SK-N-MC (cell line): Measurements from ENCODE around the gene GRK3.

Experiments
- DNase-seq: peaks from one replicate; pipeline ENCODE4 v3.0.0-alpha.2; 2011; ENCODE audit warnings: low read depth, low spot score
- H3K27ac ChIP-seq: fragments of 200-600 bp; sonication (generic); 2 replicates; pipeline ENCODE4 v1.5.1; 2016; ENCODE audit warnings: mixed run types
- H3K36me3 ChIP-seq: fragments of 200-600 bp; sonication (generic); 2 replicates; pipeline ENCODE4 v1.6.1; 2017; ENCODE audit warnings: antibody characterized with exemption, low read length, mixed read lengths; ENCODE audit not compliant: insufficient read depth
- H3K4me3 ChIP-seq: fragments of 200-600 bp; sonication (generic); 2 replicates; pipeline ENCODE4 v1.5.1; 2016
- H3K9ac ChIP-seq: fragments of 200-600 bp; sonication (generic); 2 replicates; pipeline ENCODE4 v1.8.0; 2017; ENCODE audit warnings: mixed run types, mixed read lengths; ENCODE audit not compliant: insufficient read length
- H3K9me3 ChIP-seq: fragments of 200-600 bp; sonication (generic); 2 replicates; pipeline ENCODE4 v1.6.1; 2017; ENCODE audit warnings: low read depth, mild to moderate bottlenecking, antibody characterized with exemption, low read length, moderate library complexity, mixed read lengths
- EZH2 ChIP-seq: fragments of 200-600 bp; sonication (generic); IDR thresholded peaks from one replicate; pipeline ENCODE4 v1.6.1; 2017; ENCODE audit warnings: antibody characterized with exemption
- FOXP2 ChIP-seq: optimal IDR thresholded peaks from 2 replicates; pipeline ENCODE3; 2011; ENCODE audit warnings: mild to moderate bottlenecking, moderate library complexity; ENCODE audit not compliant: insufficient read depth; ENCODE audit errors: extremely low read length, control extremely low read depth
- POLR2AphosphoS5 ChIP-seq: IDR thresholded peaks from 2 replicates; pipeline ENCODE4 v1.6.1; 2012; ENCODE audit warnings: mild to moderate bottlenecking, low read depth, low read length, borderline replicate concordance

Gene GRK3

GRCh38 chr22:25636323-25636722, 71.8 kb downstream of the GRK3 start:
- H3K4me3 ChIP-seq, result no peak overlapping the region
- TF ChIP-seq POLR2AphosphoS5, result no peak
- TF ChIP-seq EZH2, result no peak
- TF ChIP-seq FOXP2, result no peak
- H3K9ac ChIP-seq, result no peak overlapping the region
- H3K36me3 ChIP-seq, result no peaks in the 10 kb centered on the region
- H3K27ac ChIP-seq, result no peak overlapping the region
- H3K9me3 ChIP-seq, result no peaks in the 10 kb centered on the region; the same call in 1 of the 2 replicates
- DNase-seq, result no peak

- TF ChIP-seq EZH2 (no peak), POLR2AphosphoS5 (no peak), FOXP2 (no peak)
- Histone ChIP-seq H3K27ac (no peak overlapping the region), H3K4me3 (no peak overlapping the region), H3K9me3 (no peaks in the 10 kb centered on the region; the same call in 1 of the 2 replicates), H3K36me3 (no peaks in the 10 kb centered on the region), H3K9ac (no peak overlapping the region)
- no peak for DNase-seq
These were observed 72.6 kb downstream of the GRK3 start for GRCh38 chr22:25637032-25637431.

GRCh38 chr22:25637672-25638071, 73.2 kb downstream of the GRK3 start:
- H3K4me3 ChIP-seq, result no peak overlapping the region
- TF ChIP-seq FOXP2 (no peak), POLR2AphosphoS5 (no peak), EZH2 (no peak)
- DNase-seq, result no peak
- H3K27ac ChIP-seq, result no peak overlapping the region
- H3K36me3 ChIP-seq, result no peaks in the 10 kb centered on the region
- no peaks in the 10 kb centered on the region; the same call in 1 of the 2 replicates for H3K9me3 ChIP-seq
- no peak overlapping the region for H3K9ac ChIP-seq

DNA sequence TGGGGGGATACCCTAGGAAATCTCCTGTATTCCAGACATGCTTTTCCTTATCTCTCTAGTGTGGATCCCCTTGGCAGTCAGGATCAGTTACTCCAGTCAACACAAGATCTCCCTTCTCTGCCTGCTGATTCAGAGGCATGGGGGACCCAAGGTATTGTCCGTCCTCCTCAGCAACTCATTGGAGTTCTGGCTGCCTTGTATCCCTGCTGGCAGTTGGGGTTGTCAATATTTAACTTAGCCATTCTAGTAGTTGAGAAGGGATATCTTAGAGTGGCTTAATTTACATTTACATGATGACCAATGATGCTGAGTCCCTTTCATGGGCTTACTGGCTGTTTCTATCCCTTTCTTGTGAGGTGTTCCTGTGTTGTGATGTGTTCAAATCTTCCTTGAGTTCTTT, 74.2 kb downstream of the GRK3 start:
- no peaks in the 10 kb centered on the region for H3K36me3 ChIP-seq
- H3K9ac ChIP-seq, result no peak overlapping the region
- no peak overlapping the region for H3K27ac ChIP-seq
- TF ChIP-seq FOXP2, result no peak
- TF ChIP-seq POLR2AphosphoS5, result no peak
- TF ChIP-seq EZH2, result no peak
- DNase-seq, result no peak
- no peaks in the 10 kb centered on the region; the same call in 1 of the 2 replicates for H3K9me3 ChIP-seq
- no peak overlapping the region for H3K4me3 ChIP-seq

DNA sequence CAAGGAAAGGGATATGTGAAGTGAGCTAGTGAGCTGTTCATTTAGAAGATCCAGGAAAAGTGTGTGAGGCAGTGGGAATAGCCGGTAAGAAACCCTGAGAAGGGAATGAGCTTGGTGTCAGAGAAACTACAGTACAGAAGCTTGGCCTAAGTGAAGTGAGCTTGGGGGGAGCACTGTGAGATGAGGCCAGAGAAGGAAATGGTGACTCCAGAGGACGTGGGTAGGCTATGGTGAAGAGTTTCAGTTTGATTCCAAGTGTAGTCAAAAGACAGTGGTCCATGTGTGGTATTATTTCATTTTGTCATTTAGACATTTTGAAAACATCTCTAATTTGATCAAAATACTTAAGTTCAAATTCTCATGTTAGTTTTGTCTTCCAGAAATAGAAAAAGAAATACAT, 77.2 kb downstream of the GRK3 start:
- no peak for DNase-seq
- H3K36me3 ChIP-seq, result no peaks in the 10 kb centered on the region
- no peak overlapping the region for H3K27ac ChIP-seq
- TF ChIP-seq FOXP2 (no peak), EZH2 (no peak), POLR2AphosphoS5 (no peak)
- no peak overlapping the region for H3K9ac ChIP-seq
- no peaks in the 10 kb centered on the region; the same call in 1 of the 2 replicates for H3K9me3 ChIP-seq
- no peak overlapping the region for H3K4me3 ChIP-seq

DNA sequence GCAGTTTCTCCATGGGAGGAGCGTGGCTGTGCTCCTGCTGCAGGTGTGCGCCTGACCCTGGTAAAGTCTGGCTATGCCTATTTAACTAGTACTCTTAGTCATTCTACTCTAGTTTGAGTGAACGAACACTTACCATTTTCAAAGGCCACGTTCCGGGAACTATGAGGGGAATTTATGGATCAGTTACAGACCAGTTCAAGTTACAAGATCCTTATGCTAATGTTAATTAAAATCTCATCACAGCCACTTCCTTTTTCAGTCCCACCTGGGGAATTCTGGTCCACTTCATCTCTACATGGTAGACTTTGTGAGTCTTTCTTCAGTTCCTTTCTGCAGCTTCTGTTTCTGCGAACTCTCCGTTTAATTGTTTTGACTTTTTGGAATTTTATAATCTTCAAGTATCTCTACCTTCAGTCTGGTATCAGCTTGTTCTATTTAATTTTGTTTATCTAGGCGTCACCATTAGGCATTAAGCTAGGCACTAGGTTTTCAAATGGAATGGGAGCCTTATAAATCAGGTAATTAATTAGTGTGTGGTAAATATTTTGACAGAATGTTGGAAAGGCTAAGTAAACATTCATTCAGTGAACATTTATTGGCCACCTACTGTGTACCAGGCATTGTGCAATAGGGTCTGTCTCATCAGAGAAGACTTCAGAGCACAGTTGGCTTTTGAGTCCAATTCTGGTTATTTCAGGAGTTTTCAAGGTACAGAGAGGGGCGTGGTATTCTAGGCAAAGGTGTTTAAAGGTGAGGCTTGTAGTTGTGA, 78.9 kb downstream of the GRK3 start:
- Histone ChIP-seq H3K9ac (no peak overlapping the region), H3K4me3 (no peak overlapping the region), H3K36me3 (no peaks in the 10 kb centered on the region), H3K27ac (no peak overlapping the region), H3K9me3 (no peaks in the 10 kb centered on the region; the same call in 1 of the 2 replicates)
- TF ChIP-seq FOXP2, result no peak
- TF ChIP-seq EZH2, result no peak
- no peak for TF ChIP-seq POLR2AphosphoS5
- no peak for DNase-seq

- TF ChIP-seq FOXP2 (no peak), EZH2 (no peak), POLR2AphosphoS5 (no peak)
- no peaks in the 10 kb centered on the region; the same call in 1 of the 2 replicates for H3K9me3 ChIP-seq
- no peak overlapping the region for H3K9ac ChIP-seq
- H3K36me3 ChIP-seq, result no peaks in the 10 kb centered on the region
- no peak overlapping the region for H3K4me3 ChIP-seq
- no peak overlapping the region for H3K27ac ChIP-seq
- DNase-seq, result no peak
These were observed 79.6 kb downstream of the GRK3 start for GRCh38 chr22:25644122-25644521.

GRCh38 chr22:25645266-25645665, 80.8 kb downstream of the GRK3 start:
- DNase-seq, result no peak
- Histone ChIP-seq H3K4me3 (no peak overlapping the region), H3K27ac (no peak overlapping the region), H3K36me3 (no peaks in the 10 kb centered on the region), H3K9ac (no peak overlapping the region), H3K9me3 (no peaks in the 10 kb centered on the region)
- TF ChIP-seq FOXP2, result no peak
- TF ChIP-seq EZH2, result no peak
- no peak for TF ChIP-seq POLR2AphosphoS5

DNA sequence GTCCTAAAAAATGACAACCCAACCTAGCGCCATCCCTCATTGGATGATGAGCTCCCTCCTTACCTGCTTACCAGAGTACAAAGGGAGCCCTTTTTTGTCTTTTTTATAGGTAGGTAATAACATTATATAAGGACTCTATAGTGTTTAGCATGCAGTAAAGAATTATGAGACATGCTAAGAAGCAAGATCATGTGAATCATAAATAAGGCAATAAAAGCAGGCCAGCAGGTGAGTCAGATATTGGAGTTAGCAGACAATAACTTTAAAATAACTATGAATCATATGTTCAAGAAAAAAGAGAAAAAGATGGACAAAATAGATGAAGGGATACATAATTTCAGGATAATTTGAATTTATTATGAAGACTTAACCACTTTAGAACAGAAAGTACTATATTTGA, 81.5 kb downstream of the GRK3 start:
- TF ChIP-seq FOXP2 (no peak), EZH2 (no peak), POLR2AphosphoS5 (no peak)

More for the DNA sequence above, 81.5 kb downstream of the GRK3 start:
- Histone ChIP-seq H3K36me3 (no peaks in the 10 kb centered on the region), H3K4me3 (no peak overlapping the region), H3K27ac (no peak overlapping the region), H3K9me3 (no peaks in the 10 kb centered on the region), H3K9ac (no peak overlapping the region)
- DNase-seq, result no peak
